Measurements from ENCODE around the gene SEPTIN10.

DNA sequence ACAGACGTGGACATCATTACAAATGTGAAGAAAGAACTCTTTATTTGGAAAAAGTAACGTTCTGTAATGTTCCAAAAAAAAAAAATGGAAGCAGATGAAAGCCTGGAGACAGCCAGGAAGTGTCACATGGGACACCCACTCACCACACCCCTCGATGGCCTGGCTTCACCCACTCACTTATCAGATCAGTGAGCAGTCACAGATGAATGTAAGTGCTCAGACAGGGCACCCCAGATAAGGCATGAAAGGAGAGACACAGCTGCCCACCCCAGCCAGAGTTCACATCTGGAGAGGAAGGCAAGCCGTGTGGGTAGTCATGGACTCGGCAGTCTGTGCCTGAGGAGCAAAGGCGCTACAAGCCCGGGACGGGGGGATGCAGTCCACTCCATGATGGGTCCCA is 105.2 kb downstream of the SEPTIN10 start:
- no peak for TF ChIP-seq EZH2 (IDR thresholded peaks at IDR 0.05; ENCODE audit: low read depth, unreplicated experiment)
- no peak for TF ChIP-seq CTCF (conservative IDR thresholded peaks at IDR 0.05; ENCODE audit: low read depth in 2 of 2)
- TF ChIP-seq EZH2phosphoT487 (IDR thresholded peaks at IDR 0.05; ENCODE audit: unreplicated experiment) = no peak
- TF ChIP-seq ZNF331 (CRISPR knock-in tag; IDR thresholded peaks at IDR 0.05; ENCODE audit: low read depth) = no peak
